T47D (cell line): Measurements from ENCODE around the gene TTC29.
"Not testable (repeated sequence)": the region's sequence is repeated elsewhere in the genome, so short reads cannot be mapped to it uniquely, and the experiment has no call there.

Experiments used
- DNase-seq, 2 experiments: peaks; one replicate each; pipeline versions ENCODE4 v3.0.0 to v3.0.0-alpha.2; 2011 to 2012; ENCODE audit warnings: low read depth in 1 of 2, low spot score in 1 of 2
- JUND ChIP-seq: IDR thresholded peaks from 2 replicates; pipeline ENCODE4 v1.6.1; 2012; ENCODE audit warnings: low read depth
- in situ Hi-C: cut with HindIII; loops from 2 replicates; pipeline ENCODE4 v1.10.0; 2016; ENCODE audit warnings: low sequenced_read_pairs, low pct_unique_long_range_greater_than_20kb

TTC29 gene

GRCh38 chr4:146763560-146763959 lies 182.1 kb downstream of the TTC29 start:
- in situ Hi-C loops, result no loop called here
- no peak for DNase-seq
- TF ChIP-seq JUND, result no peak

GRCh38 chr4:146762016-146762415 lies 183.6 kb downstream of the TTC29 start:
- TF ChIP-seq JUND, result no peak
- in situ Hi-C loops, result no loop called here
- DNase-seq, result no peak

- in situ Hi-C loops, result no loop called here
- DNase-seq, result peak in 1 of 2 experiments; percentile 6
- no peak for TF ChIP-seq JUND
These were observed 203.2 kb downstream of the TTC29 start for GRCh38 chr4:146742416-146742815.

- no peak for TF ChIP-seq JUND
- DNase-seq, result no peak
These were observed 206.5 kb downstream of the TTC29 start for GRCh38 chr4:146739182-146739581.

GRCh38 chr4:146723519-146723918 lies 222.1 kb downstream of the TTC29 start:
- in situ Hi-C loops, DNase-seq: not testable (repeated sequence)

More at GRCh38 chr4:146739182-146739581, 206.5 kb downstream of the TTC29 start:
- in situ Hi-C loops, result no loop called here

GRCh38 chr4:146709956-146710355 lies 235.7 kb downstream of the TTC29 start:
- DNase-seq, result no peak
- TF ChIP-seq JUND, result no peak
- in situ Hi-C loops, result no loop called here

GRCh38 chr4:146699910-146700309 lies 245.8 kb downstream of the TTC29 start:
- no peak for TF ChIP-seq JUND
- no peak for DNase-seq
- in situ Hi-C loops, result no loop called here

- no peak for TF ChIP-seq JUND
- in situ Hi-C loops, result no loop called here
- no peak for DNase-seq
These were observed 270.7 kb downstream of the TTC29 start for GRCh38 chr4:146674829-146675570.

GRCh38 chr4:146663968-146664311 lies 281.7 kb downstream of the TTC29 start:
- in situ Hi-C loops, result not testable (repeated sequence)
- peak in 1 of 2 experiments; percentile 6 for DNase-seq

- in situ Hi-C loops, result no loop called here
- TF ChIP-seq JUND, result no peak
- DNase-seq, result no peak
These were observed 284.3 kb downstream of the TTC29 start for GRCh38 chr4:146661367-146661766.
